SKM-1 (cell line): ENCODE results near the gene MAP4K2.
"Not testable (repeated sequence)": the region's sequence is repeated elsewhere in the genome, so short reads cannot be mapped to it uniquely, and the experiment has no call there.

Experiments
- DNase-seq: peaks from one replicate; lab custom pipeline; 2025; ENCODE audit not compliant: unreplicated experiment; lab: John Stamatoyannopoulos, UW

Gene MAP4K2

DNA sequence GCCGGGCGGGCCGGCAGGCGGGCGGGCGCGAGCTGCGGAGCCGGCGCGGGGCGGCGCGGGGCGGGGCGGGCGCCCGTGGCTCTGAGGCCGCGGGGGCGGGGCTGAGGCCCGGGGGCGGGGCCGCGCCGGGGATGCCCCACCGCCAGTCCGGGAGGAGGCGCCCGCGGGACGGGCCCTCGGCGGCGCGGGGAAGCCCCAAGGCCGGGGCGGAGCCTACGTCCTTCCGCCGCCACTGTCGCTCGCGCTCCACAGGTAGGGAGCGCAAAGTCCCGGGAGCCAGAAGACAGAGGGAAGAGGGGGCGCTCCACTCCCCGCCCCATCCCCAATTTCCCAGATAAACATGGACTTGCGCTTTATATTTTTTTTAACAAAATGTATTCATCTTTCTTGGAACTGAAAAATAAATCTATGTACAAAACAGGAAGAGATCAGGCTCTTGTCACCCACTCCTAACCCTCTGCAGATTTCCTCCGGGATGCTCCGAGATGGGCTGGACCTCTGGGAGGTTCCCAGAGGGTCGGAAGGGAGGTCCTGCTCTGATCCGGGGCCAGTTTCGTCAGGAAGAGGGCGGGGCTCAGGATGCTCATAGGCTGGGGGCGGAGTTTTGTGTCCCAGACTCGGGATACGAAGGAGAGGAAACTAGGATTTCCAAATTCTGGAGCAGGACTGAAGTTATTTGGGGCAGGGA lies at the start of gene MAP4K2:
Gene MAP4K2, minus strand, starts transcription at position 57 of the 688 bp plus-strand sequence. CDS start 65 bp downstream, outside the sequence.
- DNase-seq = peak; percentile 51

DNA sequence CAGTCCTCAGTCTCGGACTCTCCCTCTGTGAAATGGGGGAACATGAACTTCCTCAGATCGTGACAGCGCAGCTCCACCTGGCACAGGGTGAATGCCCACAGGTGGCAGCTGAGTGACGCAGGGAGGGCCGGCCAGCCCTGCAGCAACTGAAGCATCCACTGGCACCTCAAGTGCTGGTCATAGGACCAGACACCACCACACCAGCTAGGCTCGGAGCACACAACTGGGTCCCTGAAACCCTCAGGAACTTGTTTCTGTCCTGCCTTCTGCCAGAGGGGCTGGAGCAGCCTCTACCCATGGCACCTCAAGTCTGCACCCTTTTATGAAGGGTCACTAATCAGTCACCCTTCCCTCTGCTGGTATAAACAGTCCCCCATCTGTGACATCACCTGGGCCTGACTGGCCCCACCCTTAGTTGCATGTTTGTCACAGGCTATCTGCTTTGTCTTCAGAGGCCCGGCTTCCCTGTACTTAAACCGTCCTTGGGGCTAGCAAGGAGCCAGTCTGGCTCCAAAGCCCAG lies 48.9 kb upstream of the MAP4K2 start:
- no peak for DNase-seq

DNA sequence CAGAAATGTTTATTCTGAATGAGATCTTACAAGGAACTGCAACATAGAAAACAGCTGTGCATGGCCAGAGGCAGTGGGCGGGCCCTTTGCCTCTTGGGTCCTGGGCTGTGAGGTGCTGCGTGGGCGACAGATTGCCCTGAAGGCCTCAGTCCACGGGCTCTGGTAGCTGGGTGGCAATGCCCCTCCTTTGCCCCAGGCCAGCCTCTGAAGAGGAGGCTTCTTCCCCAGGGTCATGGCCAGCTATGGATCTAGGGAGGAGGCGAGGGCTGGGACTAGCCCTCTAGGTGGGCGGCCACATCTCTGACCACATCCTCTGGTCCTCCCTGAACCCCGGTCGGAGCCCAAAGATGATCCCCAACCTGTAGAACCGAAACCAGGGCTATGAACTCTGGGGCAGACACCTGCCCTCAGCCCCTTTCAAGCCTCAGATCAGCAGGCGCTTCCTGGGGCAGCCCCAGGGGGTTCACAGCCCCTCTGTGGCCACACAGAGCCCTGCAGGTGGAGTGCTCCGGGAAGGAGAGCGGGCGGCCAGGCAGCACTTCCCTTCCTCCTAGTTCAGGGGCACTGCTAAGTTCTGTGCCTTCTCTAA lies 48.1 kb upstream of the MAP4K2 start:
- DNase-seq = no peak

DNA sequence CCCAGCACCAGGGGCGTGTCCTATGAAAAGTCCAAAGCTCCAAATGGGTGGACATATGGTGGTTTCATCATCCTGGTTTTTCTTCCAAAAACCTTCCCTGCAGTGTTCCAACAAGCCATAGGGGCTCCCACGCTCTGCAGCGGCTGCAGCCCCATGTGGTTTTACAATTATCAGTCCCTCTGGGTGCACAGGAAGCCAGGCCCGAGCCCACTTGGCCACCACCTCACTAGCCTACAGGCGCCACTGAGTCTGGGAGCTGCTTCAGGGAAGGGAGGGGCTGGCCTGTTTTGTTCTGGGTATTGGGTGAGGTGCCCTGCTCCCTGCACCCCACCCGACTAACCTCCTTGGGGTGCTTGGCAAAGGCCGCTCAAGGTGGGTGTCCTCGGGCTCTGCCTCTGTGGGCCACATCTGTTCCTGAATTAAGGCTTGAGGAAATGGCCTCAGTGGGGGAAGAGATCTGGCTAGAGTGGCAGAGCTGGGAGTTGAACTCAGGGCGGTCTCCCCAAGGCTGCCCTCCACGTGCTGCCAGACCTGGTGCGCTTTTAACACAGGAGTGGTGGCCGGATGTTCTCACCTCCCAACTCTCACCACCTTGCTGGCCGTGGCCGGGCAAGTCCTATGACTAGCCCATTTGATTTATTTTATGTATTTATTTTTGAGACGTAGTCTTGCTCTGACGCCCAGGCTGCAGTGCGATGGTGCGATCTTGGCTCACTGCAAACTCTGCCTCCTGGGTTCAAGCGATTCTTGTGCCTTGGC lies 46.8 kb upstream of the MAP4K2 start:
- no peak for DNase-seq

DNA sequence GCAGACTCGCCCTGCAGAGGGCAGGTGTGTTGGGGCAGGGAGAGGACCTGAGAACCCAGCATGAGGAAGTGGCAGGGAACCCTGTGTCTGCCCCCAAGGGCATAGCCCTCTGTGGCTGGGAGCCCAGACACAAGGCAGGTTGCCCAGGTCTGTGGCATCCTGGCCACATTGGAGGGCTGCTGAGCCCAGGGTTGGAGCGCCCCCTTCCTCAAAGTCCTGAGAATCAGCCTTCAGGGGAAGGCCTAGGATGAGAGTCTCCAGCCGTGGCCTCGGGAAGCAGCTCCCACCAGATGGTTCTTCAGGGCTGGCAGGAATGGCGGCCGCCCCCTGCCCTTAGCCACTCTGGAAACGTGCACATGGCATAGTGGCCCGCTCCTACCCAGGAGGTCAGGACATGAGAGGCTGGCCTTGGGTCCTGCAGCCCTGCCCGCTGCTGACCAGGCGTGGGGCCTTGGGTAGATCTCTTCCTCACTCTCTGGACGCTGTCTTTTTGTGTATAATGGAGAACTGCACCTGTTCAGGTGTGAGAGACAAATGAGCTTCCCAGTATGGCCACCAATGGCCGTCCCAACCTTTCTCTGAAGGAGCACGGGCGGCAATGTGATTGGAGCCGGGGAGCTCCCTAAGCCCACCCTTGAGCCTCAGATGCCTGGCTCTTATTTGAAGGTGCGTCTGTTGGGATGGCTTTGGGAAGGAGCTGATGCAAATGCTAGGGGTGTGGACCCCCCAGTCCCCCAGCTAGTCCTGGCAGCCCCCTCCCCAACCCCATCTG lies 46.0 kb upstream of the MAP4K2 start:
- DNase-seq = no peak

DNA sequence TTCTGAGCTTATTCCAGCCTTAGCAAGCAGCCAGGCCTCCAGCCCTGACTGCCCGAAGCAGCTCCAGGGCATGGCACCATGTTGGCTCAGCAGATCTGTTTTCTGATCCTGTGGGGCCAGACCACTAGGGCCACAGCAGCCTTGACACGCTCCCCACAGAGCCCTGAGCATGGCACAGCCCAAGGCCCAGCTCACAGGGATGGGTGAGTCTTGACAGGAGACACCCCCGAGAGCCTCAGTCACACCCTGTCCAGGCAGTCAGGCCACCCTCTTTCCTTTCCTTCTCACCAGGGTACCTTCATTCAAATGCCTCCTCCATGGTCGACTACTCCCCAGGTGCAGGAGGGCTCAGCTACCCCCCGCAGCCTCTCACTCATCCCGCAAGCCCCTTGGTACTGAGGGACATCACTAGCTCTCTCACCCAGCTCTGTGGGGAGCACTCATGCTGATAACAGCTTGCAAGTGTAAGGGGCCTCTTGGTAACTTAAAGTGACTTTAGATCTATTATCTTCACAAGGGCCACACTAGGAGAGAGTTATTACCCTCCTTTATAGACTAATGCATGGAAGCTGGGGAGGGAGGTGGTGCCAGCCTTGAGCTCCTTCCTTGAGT lies 45.3 kb upstream of the MAP4K2 start:
- no peak for DNase-seq

DNA sequence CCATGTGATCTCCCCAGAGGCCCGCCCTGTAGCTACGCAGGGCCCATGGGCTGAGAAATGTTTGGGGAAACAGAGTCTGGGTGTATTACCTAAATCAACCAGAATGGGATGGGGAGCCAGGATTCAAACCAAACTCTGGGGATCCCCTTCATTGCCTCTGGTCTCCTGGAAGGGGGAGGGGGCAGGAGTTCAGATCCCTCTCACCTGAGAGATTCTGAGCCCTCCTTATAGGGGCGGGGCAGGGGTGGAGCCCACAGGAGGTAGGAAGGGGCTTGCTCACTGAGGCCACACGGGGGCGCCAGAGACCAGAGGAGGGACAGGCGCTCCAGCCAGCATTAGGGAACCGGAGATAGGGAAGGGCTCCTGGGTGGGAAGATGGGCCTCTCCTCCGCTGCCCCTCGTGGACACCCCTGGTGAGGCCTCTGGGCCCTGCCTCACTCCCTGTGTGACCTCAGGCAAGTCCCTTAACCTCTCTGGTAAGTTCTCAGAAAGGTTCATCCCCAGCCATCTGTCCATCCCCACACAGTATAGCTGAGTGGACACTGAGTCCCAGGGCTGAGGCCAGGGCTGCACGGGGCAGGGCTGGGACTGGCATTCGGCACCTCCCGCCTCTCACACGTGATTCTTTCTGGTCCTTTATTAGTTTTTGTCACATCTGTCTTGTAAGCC lies 44.1 kb upstream of the MAP4K2 start:
- peak; percentile 88 for DNase-seq

DNA sequence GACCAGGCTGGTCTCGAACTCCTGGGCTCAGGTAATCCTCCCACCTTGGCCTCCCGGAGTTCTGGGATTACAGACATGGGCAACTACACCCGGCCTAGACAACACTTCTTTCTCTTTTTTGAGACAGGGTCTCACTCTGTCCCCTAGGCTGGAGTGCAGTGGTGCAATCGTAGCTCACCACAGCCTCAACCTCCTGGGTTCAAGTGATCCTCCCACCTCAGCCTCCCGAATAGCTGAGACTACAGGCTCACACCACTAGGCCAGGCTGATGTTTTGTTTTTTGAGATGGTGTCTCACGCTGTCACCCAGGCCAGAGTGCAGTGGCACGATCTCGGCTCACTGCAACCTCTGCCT lies 42.7 kb upstream of the MAP4K2 start:
- not testable (repeated sequence) for DNase-seq

DNA sequence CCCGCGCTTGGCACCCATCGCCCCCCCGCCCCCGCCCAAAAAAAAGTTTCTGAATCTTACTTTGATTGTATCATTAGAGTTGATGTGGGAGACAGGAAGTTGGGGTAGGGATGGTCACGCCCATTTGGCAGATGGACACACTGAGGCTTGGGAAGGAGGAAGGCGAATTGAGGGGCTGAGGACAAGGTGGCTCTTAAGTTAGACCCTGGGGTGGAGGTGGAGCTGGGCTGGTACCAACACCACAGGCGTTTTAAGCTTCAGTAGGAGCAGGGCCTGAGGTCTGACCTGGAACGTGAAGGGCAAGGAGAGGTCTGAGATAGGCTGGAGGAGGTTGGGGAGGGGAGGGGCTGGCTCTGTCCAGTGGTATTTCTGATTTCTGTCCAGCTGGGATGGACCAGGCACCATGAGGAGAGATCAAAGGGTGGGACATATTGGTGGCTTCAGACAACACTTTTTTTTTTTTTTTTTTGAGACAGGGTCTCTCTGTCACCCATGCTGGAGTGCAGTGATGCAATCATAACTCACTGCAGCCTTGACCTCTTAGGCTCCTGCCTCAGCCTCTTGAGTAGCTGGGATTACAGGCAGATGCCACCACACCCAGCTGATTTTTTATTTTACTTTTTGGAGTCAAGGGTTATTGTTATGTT lies 42.2 kb upstream of the MAP4K2 start:
- no peak for DNase-seq

DNA sequence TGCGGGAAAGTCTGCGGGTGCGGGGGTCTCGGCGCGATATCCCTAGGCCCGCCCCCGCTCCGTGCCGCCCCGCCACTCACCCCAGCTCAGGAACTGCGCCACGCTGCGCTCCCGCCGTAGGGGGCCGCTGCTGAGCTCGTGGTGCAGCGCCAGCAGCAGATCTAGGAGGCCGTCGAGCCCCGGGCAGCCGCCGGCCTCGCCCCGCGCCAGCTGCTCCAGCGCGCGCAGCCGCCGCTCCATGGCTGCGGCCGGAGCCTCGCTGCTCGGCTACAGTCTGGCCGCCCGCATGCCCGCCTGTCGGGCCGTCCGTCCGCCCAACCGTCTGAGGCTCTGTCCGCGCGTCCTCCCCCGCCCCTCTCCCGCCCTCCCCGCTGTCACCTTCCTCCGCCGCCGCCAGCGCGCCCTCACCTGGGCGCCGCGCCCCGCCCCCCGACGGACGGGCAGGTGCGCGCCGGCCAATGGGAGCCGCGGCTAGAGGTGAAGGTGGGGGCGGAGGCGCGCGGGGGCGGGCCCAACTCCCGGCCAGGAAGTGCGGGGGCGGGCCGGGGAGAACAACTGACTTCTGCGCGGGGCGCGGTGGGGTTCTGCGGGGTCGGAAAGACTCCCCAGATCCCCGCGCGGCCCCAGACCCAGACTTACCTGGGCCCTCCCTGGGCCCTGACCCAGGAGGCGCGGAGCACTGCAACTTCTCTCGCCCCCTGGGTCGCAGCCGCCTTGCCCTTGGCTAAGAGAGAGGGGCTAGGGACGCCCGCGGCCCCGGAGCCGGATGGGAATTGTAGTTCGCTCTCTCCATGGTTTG lies 41.5 kb upstream of the MAP4K2 start, which contains the start of gene CDC42BPG:
Gene CDC42BPG, minus strand, starts transcription at position 324 of the 799 bp plus-strand sequence. Its CDS starts 84 bp downstream, at position 240.
- peak; percentile 28 for DNase-seq

DNA sequence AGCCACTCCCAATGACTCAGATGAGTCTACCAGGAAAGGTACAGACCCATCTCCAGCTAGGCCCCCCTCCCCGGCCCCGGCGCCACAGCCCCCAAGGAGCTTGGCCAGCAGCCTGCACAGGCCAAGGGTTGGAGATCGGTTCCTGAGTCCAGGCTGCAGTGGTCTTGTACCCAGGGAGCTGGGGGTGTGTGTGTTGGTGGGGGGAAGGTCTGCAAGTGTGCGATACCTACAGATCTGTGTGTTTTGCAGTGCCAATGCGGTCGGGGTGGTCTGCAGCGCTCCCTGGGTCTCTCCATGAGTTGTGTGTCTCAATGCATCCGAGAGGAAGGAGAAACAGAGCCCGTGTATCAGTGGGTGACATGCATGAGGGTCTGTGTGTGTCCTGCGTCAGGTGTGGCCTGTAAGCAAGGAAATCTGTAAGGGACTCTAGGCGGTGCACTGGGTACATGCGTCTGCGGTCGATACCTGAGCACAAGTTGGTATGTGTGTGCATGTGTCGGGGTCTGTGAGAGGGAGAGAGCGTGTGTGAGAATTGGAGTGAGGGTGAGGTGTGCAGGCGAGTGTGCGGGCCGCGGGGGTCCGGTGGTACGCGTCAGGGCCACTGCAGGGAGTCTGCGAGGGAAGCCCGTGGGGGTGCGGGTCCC lies 40.8 kb upstream of the MAP4K2 start:
- DNase-seq = no peak

DNA sequence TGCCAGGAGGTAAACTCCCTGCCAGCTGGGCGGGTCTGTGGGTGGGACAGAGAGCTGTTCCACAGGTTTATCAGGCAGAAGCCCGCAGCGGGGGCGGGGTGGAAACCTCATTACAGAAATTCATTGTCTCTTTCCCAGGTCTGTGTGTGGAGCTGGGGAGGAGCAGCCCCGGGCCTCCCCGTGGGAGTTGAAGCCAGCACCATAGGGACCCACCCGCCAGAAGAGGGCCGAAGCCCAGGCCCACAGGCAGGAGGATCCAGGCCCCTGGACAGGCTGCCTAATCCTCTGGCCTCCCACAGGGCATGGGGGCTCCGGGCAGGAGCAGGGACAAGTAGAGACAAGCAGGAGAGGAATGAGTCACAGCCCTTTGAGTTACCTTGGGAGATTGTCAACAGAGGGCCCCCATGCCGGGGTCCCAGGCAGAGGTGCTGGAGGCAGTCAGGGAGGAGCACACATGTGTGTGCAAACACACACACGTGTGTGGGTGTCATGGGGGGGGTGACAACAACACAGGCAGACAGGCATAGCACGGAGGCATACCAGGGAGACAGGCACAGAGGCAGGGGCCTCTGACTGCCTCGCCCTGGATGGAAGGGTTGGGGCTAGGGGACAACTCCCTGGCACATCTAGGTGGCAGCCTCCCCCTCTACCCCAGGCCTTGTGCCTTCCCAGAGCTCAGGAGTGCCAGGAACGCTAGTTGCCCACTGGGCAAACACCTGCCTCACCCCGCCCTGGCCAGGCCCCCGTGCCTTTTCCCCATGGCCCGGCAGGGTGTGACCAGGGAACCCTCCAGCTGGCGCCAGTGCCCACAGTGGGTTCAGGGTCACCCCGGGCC lies 40.1 kb upstream of the MAP4K2 start:
- DNase-seq = no peak

DNA sequence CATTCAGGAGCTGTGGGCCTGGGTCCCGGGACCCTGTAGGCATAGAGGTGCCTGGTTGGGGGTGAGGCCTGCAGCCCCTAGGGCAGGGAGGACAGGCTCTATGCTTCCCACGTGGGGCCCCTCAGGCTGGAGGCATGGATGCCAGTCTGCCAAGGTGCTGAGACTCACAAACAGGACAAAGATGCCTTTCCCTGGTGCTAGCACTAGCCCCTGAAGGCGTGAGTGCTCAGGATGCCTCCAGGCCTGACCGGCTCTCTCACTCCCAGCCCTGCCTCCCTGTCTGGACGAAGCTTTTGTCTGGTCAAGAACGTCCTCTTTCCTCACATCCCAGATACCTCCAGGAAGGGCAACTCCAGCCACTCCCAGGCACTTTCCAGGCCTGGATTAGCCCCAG lies 39.3 kb upstream of the MAP4K2 start:
- no peak for DNase-seq

DNA sequence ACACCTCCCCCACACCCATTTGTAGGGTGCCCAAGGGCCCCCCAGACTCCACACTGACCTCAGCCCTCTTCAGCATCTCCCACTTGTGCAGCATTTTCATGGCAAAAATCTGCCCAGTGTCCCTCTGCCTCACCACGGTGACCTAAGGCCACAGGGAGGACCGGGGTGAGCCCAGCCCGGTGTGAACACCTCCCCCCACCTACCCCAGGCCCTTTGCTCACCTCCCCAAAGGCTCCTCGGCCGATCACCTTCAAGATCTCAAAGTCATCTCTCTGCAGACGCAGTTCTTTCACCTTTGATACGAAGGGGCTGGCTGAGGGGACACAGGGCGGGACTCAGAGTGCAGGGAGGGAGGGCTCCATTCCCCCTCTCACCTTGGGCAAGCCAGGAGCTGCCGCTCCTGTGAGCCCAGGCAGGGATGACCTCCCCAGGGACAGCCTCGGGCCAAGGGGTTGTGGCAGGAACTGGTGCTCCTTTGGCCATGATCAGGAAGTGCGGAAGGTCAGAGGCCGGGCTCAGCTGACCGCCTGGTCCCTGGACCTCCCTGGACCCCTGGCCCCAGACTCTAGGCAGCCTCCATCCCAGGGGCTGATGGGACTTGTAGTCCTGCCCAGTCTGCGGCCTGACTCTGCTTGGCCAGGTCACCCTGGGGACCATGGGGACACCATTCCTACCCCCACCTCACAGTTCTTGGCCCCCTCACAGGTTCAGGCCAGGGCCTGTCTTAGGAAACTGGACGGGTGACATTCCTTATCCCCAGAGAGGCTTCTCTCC lies 38.8 kb upstream of the MAP4K2 start:
- DNase-seq = no peak

DNA sequence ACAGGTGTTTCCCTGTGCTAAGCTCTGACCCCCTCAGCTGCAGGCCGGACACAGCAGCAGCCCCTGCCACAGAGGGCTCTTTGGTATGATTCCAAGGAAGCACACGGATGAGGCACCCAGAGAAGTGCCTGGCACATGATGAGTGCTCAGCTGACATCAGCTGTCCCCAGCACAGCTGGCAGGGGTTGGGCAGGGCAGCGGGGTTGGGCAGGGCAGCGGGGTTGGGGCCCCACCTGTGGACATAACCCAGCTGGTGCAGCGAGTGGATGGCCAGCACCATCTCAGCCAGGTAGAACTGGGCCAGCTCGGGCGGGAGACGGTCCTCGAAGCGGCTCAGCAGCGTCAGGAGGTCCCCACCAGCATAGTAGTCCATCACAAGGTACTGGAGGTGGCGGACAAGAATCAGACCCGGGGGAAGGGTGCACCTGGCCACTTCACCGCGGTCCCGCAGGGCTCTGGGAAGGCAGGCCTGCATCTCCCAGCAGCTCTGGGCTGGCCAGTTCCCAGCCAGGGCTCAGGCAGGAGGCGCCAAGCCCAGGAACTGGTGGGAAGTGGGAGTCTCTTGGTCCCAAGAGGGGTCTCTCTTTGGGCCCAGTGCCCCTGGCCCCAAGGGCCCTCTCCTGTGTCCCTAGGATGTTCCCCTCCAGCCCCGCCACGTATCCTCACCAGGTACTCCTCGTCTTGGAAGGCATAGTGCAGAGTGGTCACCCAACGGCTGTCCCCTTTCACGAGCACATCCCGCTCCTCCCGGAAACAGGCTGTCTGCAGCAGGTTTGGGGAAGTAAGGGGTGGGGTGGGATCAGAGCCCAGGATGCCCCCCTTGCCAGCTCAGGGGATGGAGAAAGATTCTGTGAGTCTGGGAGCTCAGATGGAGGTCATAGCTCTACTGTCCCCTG lies 37.1 kb upstream of the MAP4K2 start:
- no peak for DNase-seq

DNA sequence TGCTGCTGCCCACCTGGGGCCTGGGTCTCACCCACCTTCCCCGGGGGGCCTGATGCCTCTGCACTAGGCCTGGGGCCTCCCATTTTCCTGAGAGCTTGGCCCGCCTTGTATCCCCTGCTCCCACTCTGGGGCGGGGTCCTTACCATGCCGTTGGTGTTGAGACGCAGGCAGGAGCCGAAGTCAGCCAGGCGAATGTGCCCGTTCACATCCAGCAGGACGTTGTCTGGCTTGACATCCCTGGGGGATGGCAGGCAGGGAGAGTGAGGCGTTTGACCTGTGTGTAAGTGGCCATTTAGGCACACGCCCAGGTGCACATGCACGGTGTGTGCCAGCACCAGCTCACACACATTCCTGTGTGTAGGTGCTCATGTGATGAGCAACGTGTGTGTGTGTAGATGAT lies 36.3 kb upstream of the MAP4K2 start:
- no peak for DNase-seq
